HG03558 (cell line): ENCODE measurements around the gene NEK10.
"Not testable (repeated sequence)": the region's sequence is repeated elsewhere in the genome, so short reads cannot be mapped to it uniquely, and the experiment has no call there.

ENCODE experiments used
- ATAC-seq: cut with Tn5 transposase; IDR thresholded peaks from one replicate; pipeline ENCODE4 v1.9.1; 2021; ENCODE audit warnings: moderate number of reproducible peaks; ENCODE audit not compliant: unreplicated experiment; ENCODE audit errors: extremely low read depth

Gene NEK10

GRCh38 chr3:27353221-27353620, 16.0 kb downstream of the NEK10 start:
- no peak for ATAC-seq

- no peak for ATAC-seq
Measured at GRCh38 chr3:27352047-27352446, 17.1 kb downstream of the NEK10 start.

GRCh38 chr3:27349832-27350231, 19.4 kb downstream of the NEK10 start:
- peak; percentile 56 for ATAC-seq

GRCh38 chr3:27345959-27346865, 23.0 kb downstream of the NEK10 start:
- no peak for ATAC-seq

GRCh38 chr3:27345493-27345892, 23.7 kb downstream of the NEK10 start:
- ATAC-seq: no peak

GRCh38 chr3:27345045-27345444, 24.1 kb downstream of the NEK10 start:
- ATAC-seq: no peak

DNA sequence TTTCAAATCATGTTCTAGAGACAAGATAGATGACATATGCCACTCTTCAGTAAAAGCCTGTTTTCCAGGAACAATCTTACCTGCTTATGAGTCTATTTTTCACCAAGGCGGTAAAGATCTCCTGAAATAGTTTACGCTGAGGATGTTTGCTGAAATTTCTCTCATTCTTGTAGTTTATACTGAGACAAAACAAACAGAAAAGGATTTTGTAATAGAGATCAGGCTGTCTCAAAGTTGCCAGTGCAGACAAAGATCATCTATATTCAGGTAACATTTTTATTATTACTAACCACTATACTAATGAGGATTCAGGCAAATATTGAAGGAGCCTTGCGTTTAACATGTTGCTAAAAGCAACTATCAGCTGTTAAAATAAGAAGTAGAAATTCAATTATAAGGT, 25.0 kb downstream of the NEK10 start:
- no peak for ATAC-seq

DNA sequence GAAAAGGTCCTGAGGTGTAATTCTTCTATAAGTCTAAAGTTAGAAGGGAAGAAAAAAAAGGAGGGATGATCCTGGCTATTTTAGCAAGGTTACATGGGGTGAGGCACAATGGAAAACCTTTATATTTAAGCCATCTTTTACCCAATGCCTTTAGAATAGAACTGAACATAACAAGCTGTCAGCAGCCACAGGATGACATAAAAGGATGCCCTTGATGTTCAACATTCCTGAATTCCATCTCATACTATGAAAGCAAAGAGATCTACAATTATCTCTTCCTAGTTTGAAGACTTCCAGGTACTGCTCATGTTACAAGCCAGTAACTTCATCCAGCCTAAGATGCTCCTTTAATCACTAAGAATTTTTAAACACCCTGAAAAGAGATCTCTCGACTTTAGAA, 26.9 kb downstream of the NEK10 start:
- ATAC-seq: no peak

- no peak for ATAC-seq
Measured at GRCh38 chr3:27340534-27340933, 28.6 kb downstream of the NEK10 start.

DNA sequence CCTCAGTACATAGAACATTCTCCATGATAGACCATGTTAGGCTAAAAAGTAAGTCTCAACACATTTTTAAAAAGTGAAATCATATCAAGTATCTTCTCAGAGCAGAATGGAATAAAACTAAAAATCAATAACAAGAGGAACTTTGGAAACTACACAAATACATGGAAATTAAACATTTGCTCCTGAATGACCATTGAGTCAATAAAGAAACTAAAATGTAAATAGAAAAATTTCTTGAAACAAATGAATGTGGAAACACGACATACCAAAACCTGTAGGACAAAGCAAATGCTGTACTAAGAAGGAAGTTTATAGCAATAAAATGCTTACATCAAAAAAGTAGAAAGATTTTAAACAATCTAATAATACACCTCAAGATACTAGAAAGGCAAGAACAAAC, 33.6 kb downstream of the NEK10 start:
- no peak for ATAC-seq

DNA sequence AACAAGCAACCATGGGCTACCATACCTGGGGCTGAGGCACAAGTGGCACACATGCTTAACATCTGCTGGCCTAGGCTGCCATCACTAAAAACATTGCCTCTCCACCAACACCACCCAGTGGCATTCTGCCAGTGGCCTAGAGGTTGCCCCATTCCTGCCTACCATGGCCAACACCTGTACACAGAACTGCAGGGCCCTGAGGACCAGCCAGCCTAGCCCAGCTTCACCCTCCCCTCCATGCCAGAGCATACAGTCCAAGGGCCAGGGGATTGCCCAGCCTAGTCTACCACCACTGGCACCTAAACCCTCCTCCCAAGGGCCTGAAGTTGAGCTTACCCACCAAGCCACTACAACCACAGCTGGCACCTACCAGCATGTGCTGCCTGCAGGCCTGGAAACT, 35.3 kb downstream of the NEK10 start:
- no peak for ATAC-seq

DNA sequence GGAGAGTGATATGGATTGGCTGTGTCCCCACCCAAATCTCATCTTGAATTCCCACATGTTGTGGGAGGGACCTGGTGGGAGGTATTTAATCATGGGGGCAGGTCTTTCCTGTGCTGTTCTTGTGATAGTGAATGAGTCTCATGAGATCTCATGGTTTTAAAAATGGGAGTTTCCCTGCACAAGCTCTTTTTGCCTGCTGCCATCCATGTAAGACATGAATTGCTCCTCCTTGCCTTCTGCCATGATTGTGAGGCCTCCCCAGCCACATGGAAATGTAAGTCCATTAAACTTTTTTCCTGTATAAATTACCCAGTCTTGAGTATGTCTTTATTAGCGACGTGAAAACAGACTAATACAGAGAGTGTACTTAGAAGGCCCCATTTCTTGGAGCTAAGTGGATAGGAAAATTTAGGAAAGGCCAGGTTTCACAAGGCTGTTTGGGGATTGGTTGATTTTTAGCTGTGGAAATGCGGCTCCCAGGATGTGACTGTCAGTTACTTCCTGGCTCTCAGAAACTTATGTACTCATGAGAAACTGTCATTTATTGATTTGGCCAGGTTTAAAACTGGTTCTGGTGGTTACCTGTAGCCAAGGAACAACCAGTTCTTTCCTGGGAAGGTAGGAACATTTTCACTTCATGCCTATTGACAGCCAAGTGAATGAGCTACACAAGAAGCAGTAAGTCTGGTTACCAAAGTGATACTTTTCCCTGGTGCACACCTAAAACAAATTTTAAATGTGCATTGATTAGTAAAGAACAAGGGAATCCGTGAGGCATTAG, 40.0 kb downstream of the NEK10 start:
- ATAC-seq: not testable (repeated sequence)

- no peak for ATAC-seq
Measured at GRCh38 chr3:27326629-27327545, 42.3 kb downstream of the NEK10 start.

- no peak for ATAC-seq
Measured at GRCh38 chr3:27326202-27326601, 43.0 kb downstream of the NEK10 start.

DNA sequence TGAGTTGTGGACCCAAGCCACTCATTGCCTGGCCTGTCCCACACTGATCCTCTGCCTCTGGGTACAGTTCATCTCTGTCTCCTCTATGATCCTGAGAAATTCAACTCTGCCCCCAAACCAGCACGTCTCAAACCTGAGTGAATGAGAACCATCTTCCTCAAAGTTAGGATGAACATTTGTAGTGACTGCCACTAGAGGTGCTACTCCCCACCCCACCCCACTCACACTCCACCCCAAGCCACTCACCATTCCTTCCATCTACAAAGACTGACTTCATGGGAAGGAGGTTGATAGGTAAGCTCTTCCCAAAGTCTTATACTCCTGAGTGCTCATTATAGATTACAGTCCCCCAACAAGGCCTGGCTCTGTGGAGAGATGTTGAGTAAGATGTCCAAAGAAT, 43.8 kb downstream of the NEK10 start:
- ATAC-seq: no peak

DNA sequence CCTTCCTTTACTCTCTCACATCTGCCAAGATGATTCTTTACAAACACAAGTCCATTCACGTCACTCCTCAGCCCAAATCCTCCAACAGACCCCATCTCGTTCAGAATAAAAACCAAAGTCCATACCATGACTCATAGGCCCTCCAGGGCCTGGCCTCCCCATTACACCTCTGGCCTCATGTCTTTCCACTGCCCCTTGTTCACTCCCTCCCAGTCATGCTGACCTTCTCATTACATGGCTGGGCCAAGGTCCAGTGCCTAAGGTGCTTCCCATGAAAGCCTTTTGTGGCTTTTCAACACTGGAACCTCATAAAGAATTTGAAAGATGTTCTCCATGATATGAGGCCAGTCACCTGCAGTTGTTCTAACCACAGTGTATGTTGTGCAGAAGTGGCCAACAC, 44.5 kb downstream of the NEK10 start:
- ATAC-seq: no peak

- no peak for ATAC-seq
Measured at GRCh38 chr3:27323087-27323570, 46.1 kb downstream of the NEK10 start.

- no peak for ATAC-seq
Measured at GRCh38 chr3:27322634-27323033, 46.5 kb downstream of the NEK10 start.

DNA sequence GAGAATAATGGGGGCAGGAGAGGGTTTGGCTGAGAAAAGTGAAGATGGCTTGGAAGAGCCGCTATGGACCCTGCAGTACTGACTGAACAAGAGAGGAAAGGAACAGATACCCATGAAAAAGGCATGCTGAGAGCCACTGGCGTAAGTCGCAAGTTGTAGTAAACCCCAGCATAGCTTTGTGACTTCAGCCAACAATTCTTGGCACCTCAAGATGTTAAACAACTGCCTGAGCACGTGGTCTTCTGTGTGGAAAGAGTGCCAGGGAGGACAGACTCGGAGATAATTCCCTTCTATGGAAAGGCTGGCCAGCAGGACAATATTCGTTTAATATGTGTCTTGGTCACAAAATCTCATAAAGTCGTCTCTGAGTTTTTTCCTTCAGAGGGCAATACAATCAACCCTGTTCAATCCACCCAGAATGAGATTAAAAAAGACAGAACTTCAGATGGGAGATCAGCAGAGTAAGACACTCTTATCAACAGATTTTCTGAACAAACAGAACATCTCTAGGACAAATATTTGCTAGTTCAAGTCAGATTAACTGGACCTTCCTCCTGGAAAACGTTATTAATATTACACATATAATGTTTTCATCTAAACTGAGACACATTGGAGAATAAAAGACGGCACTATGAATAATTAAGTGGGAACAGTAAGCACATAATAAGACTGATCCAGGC, 49.2 kb downstream of the NEK10 start:
- no peak for ATAC-seq

GRCh38 chr3:27319304-27319703, 49.9 kb downstream of the NEK10 start:
- ATAC-seq: no peak
